DND-41 (cell line): ENCODE data around the gene MED17.

Source experiments
- ATAC-seq: fragments of 200-7000 bp; cut with Tn5 transposase; 3 replicates; pipeline ENCODE4 v1.9.1; 2021; ENCODE audit warnings: low read depth; ENCODE audit not compliant: insufficient read depth
- DNase-seq: peaks from one replicate; pipeline ENCODE4 v3.0.0-alpha.2; 2020
- H2AFZ ChIP-seq: 2 replicates; pipeline ENCODE4 v1.6.0; 2012; ENCODE audit warnings: low read depth, low read length
- H3K27ac ChIP-seq: 2 replicates; pipeline ENCODE4 v1.5.1; 2012; ENCODE audit warnings: low read length, inconsistent platforms
- H3K27me3 ChIP-seq: fragments of 200-600 bp; sonication (generic); 2 replicates; pipeline ENCODE4 v1.6.0; 2012; ENCODE audit warnings: low read length, mild to moderate bottlenecking, inconsistent platforms; ENCODE audit not compliant: insufficient read depth, poor library complexity
- H3K36me3 ChIP-seq: 2 replicates; pipeline ENCODE4 v1.5.1; 2012; ENCODE audit warnings: low read length, inconsistent platforms; ENCODE audit not compliant: insufficient read depth
- H3K4me1 ChIP-seq: 2 replicates; pipeline ENCODE4 v1.5.1; 2012; ENCODE audit warnings: mild to moderate bottlenecking, low read length; ENCODE audit not compliant: insufficient read depth
- H3K4me2 ChIP-seq: 2 replicates; pipeline ENCODE4 v1.6.0; 2012; ENCODE audit warnings: mild to moderate bottlenecking, moderate library complexity, low read length, inconsistent platforms; ENCODE audit not compliant: insufficient read depth
- H3K4me3 ChIP-seq, 2 experiments: fragments of 200-600 bp in 1 of 2; shearing (Covaris generic) in 1 of 2; 2 replicates each; pipeline ENCODE4 v1.5.1; 2012 to 2016; ENCODE audit warnings: inconsistent platforms in 2 of 2, low read length in 2 of 2, mild to moderate bottlenecking in 2 of 2, low read depth in 1 of 2, moderate library complexity in 1 of 2
- H3K79me2 ChIP-seq: 2 replicates; pipeline ENCODE4 v1.6.0; 2012; ENCODE audit warnings: low read length, inconsistent platforms; ENCODE audit not compliant: insufficient read depth
- H3K9ac ChIP-seq: 2 replicates; pipeline ENCODE4 v1.6.0; 2012; ENCODE audit warnings: low read depth, mild to moderate bottlenecking, inconsistent platforms, low read length, moderate library complexity
- H3K9me3 ChIP-seq: 2 replicates; pipeline ENCODE4 v1.5.1; 2012; ENCODE audit warnings: low read length, moderate library complexity, mild to moderate bottlenecking, inconsistent platforms; ENCODE audit not compliant: insufficient read depth, severe bottlenecking
- H4K20me1 ChIP-seq: 2 replicates; pipeline ENCODE4 v1.6.0; 2012; ENCODE audit warnings: low read length; ENCODE audit not compliant: insufficient read depth
- CTCF ChIP-seq: IDR thresholded peaks from 2 replicates; pipeline ENCODE4 v1.5.1; 2012; ENCODE audit warnings: borderline replicate concordance, low read length, moderate library complexity, mild to moderate bottlenecking; ENCODE audit not compliant: poor library complexity, severe bottlenecking; ENCODE audit errors: extremely low read depth
- EZH2 ChIP-seq: IDR thresholded peaks from 3 replicates; pipeline ENCODE4 v1.6.1; 2012; ENCODE audit warnings: borderline replicate concordance, low read depth, mild to moderate bottlenecking, moderate library complexity, low read length, inconsistent platforms; ENCODE audit not compliant: severe bottlenecking

Gene MED17

DNA sequence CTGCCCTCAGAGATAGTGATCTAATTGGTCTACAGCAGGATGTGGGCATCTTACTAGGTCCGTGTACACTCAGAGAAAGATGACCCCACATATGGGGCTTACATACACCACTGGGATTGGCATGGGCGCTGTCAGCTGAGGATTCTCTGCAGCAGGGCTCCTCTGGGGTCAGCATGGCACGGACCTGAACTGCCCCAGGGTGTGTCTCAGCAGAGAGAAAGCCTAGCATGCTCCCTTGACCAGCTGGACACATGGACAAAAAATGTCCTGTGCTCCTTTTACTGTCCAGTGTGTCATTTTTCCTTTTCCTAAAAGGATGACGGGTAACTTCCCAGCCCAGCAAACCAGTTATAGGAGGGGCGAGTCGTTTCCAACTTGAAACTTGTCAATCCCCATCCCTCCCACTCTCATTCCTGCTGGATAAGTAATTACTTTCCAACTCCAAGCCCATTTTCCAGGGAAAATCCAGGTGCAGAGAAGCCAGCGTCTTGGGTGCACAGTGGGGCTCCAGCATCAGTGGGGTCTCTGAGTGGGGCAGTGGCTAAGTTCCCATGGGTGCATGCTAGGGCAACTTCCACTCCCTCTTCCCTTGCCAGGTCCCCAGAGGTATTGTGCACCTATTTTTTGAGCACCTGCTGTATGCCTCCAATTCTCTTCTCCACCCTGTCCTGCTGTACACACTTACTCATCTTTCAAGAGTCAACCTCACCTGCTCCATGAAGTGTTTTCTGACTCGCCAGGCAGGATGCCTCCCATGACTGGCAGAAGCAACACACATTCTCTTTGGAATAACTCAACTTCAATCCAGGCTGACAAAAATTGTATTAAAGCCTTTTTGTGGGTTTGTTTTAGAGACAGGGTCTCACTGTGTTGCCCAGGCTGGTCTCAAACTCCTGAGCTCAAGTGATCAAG, 61.4 kb downstream of the MED17 start:
- TF ChIP-seq CTCF (no peak), EZH2 (no peak)
- no peak overlapping the region for H3K27ac ChIP-seq
- H2AFZ ChIP-seq, result no peak overlapping the region
- H3K4me2 ChIP-seq, result no peak overlapping the region
- H3K27me3 ChIP-seq, result no peaks in the 10 kb centered on the region
- ATAC-seq (no peak), DNase-seq (no peak)
- H3K9ac ChIP-seq, result no peak overlapping the region
- H3K36me3 ChIP-seq, result no peaks in the 10 kb centered on the region
- H3K4me3 ChIP-seq, result no peak overlapping the region
- H3K4me1 ChIP-seq, result no peaks in the 10 kb centered on the region
- no peaks in the 10 kb centered on the region for H3K9me3 ChIP-seq
- no peaks in the 10 kb centered on the region for H3K79me2 ChIP-seq
- H4K20me1 ChIP-seq, result no peaks in the 10 kb centered on the region

- ATAC-seq, result no peak
- Histone ChIP-seq H3K4me3 (no peak overlapping the region), H3K9me3 (no peaks in the 10 kb centered on the region), H3K27ac (no peak overlapping the region), H4K20me1 (no peaks in the 10 kb centered on the region), H3K4me1 (no peaks in the 10 kb centered on the region), H3K79me2 (no peaks in the 10 kb centered on the region), H3K36me3 (no peaks in the 10 kb centered on the region), H3K9ac (no peak overlapping the region), H3K4me2 (no peak overlapping the region), H3K27me3 (no peaks in the 10 kb centered on the region), H2AFZ (no peak overlapping the region)
- no peak for TF ChIP-seq EZH2
- TF ChIP-seq CTCF, result no peak
- DNase-seq, result no peak
Observed at GRCh38 chr11:93846411-93846810, 62.3 kb downstream of the MED17 start.

GRCh38 chr11:93849201-93849600, 65.1 kb downstream of the MED17 start:
- Histone ChIP-seq H4K20me1 (no peaks in the 10 kb centered on the region), H3K9ac (no peak overlapping the region), H2AFZ (no peak overlapping the region), H3K9me3 (no peaks in the 10 kb centered on the region), H3K27me3 (no peaks in the 10 kb centered on the region), H3K36me3 (no peaks in the 10 kb centered on the region), H3K79me2 (no peaks in the 10 kb centered on the region), H3K4me2 (no peak overlapping the region), H3K27ac (no peak overlapping the region), H3K4me3 (no peak overlapping the region), H3K4me1 (no peaks in the 10 kb centered on the region)
- ATAC-seq, result no peak
- DNase-seq, result no peak
- TF ChIP-seq EZH2, result no peak
- no peak for TF ChIP-seq CTCF
